GM19463 (cell line): Measurements from ENCODE around the gene PIGU.

Source experiments
- ATAC-seq: cut with Tn5 transposase; IDR thresholded peaks from one replicate; pipeline ENCODE4 v1.9.1; 2021; ENCODE audit warnings: mild to moderate bottlenecking, moderate library complexity; ENCODE audit not compliant: unreplicated experiment

Gene PIGU

DNA sequence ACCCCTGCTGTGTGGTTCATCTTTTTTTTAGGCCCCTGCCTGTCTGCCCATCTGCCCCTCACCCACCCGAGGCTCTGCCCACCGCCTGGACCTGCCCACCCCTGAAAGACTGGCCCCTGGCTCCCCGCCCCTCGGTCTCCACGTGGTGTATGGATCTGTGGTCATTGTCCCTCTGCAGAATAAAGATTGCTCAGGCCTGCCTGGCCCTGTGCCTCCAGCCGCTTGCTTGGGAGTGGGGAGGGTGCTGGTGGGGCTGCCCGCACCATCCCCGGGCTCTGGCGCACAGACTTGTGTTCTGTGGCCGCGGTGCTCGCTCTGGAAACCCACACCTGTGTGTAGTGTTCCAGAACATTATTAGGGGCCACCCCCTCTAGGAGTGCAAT lies 116.8 kb downstream of the PIGU start:
- no peak for ATAC-seq

DNA sequence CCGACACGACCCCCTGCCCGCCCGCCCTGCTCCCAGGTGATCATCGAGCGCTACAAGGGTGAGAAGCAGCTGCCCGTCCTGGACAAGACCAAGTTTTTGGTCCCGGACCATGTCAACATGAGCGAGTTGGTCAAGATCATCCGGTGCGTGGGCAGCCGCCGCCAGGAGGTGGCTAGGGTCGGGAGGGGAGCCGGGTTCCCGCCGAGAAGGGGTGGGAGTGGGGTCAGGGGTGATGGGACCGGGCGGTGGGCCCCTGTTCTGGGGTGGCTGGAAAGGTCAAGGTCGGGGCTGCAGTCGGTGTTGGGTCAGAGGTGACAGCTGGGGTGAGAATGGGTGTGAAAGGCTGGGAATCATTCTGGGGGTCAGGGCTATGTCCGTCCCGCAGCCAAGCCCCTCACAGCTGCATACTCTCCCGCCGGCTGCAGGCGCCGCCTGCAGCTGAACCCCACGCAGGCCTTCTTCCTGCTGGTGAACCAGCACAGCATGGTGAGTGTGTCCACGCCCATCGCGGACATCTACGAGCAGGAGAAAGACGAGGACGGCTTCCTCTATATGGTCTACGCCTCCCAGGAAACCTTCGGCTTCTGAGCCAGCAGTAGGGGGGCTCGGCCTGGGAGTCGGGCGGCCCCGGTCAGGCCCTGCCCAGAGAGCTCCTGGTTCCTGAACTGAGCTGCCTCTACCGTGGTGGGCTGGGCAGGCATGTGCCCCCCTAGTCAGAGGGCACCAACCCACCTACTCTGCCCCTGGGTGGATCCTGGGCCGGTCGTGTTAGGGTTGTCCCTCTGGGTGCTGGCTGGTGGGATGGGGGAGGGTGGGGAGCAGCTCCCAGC lies 117.4 kb downstream of the PIGU start:
- no peak for ATAC-seq

DNA sequence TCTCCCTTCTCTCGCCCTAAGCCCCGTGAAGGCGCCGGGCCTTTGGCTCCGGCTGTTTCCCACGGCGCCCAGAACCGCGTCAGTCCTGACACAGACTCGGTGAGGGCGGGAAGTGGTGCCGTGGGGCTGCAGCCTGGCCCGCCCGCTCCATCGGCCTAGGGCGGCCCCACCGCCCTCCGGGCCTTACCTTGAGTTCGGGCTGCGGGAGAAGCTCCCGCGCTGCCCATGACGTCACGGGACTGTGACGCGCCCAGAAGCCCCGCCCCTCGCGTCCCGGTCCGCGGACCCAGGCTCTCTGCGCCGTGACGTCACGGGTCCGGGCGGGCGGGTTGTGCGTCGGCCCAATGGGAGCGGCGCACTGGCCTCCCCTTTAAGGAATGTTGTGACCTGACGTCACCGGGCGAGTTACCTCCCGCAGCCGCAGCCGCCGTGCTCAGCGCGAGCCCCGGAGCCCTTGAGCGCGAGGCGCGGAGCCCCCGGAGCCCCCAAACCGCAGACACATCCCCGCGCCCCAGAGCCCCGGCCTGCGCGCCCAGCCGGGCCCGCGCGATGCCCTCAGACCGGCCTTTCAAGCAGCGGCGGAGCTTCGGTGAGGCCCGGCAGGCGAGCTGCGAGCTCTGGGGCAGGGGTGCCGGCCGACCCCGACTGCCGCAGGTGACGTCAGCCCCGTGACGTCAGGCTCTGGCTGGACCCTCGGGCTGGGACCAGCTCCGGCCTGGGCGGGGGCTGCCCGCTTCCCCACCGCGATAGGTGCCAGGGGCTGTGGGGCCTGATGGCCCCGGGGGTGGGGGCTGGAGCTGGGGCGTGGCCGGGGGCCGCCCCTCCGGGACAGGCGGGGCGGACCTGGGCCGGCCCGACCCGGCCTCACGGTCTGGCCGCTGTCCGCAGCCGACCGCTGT lies 118.3 kb downstream of the PIGU start, which contains the start of gene MAP1LC3A:
MAP1LC3A (plus strand) TSS at position 399 of the 899 bp plus-strand sequence; CDS start at position 550, 151 bp downstream.
- ATAC-seq: peak; percentile 65

DNA sequence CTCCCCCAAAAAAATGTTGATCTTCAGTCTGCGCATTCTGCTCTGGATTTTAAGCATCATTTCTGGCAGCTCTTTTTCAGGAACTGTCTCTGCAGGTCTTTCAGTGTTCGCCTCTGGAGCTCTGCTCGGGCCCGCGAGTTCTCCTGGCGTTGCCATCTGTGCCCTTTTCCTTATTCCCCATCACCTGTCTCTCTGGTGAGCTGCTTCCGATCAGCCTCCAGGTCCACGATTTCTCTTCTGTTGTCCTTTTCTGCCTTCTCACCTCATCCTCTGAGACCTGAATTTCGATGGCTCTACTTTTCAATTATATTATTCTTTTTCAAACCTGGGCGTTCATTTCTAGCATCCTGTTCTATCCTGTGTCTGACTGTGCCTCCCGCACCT lies 119.0 kb downstream of the PIGU start:
- no peak for ATAC-seq

DNA sequence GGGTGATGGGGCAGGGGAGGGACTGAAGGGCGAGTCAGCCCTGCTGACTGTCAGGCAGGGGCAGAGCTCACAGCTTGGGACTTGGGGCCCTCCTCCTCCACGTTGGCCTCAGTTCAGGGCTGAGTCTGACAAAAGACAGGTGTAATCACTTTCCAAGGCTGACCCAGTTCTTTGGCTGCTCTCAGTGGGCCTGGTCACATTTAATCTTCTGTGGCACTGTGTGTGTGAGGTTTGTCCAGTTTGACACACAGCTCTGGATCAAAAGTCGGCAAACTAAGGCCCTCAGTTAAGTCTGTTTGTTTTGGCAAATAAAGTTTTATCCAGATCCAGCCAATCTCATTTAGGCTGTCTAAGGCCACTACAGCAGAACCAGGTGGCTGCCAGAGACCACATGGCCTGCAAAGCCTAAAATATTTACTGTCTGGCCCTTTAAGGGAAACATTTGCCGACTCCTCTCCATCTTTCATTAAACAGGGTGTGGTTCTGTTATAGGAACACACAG lies 123.5 kb downstream of the PIGU start:
- no peak for ATAC-seq

DNA sequence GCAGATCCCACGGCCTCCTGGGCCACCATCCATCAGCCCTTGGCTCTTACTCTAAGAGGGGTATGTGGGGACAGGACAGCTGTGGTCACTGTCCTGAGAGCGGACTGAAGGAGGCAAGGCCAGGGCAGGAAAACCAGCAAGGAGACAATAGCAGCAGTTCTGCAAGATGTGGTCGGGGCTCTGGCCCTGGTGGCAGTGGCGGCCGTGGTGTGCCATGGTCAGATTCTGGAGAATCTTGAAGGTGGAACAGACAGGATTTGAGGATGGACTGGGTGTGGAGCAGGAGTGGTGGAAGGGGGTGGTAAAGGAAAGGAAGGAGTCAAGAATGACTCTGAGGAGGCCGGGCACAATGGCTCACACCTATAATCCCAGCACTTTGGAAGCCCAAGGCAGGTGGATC lies 124.3 kb downstream of the PIGU start:
- no peak for ATAC-seq

DNA sequence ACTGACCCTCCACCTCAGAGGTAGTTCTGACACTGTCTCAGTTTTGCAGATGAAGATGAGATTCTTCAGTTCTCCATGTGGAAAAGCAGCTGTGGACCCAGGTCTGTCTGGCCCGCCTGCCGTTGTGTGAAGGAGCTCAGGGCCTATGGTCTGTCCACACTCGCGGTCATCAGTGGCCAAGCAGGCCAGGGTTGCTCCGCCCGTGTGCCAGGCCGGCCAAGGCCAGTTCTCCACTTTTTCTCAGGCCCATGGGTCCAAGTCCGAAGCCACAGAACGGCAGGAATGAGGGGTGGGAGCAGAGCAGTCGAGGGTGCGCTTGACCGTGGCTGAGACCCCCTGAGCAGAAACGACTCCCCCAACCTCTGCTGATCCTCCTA lies 127.0 kb downstream of the PIGU start:
- ATAC-seq: no peak

DNA sequence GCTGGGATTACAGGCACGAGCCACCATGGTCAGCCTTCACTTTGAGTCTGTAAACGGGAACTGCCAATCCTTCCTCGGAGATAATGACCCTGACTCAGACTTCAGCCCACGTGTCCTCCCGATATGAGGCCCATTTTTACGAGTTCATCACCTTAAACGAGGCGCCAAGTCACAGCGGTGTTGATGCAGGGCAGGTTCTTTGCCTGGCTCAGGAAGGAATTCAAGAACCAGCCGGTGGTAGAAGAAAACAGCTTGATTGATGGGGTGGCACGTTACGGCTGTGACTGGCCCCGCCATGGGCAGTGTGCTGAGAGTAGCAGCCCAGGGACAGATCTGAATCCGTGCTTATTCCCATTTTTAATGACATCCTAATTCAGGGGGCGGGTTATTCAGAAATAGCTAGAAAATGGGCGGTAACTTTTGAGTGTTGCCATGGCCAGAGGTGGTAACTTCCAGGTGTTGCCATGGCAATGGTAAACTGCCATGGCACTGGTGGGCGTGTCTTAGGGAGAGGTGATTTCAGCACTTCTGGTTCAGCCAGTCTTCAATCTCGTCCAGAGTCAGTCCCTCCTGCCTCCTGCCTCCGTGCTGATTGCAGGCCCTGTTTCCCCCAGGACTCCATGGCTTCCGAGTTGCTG lies 127.5 kb downstream of the PIGU start:
- no peak for ATAC-seq

DNA sequence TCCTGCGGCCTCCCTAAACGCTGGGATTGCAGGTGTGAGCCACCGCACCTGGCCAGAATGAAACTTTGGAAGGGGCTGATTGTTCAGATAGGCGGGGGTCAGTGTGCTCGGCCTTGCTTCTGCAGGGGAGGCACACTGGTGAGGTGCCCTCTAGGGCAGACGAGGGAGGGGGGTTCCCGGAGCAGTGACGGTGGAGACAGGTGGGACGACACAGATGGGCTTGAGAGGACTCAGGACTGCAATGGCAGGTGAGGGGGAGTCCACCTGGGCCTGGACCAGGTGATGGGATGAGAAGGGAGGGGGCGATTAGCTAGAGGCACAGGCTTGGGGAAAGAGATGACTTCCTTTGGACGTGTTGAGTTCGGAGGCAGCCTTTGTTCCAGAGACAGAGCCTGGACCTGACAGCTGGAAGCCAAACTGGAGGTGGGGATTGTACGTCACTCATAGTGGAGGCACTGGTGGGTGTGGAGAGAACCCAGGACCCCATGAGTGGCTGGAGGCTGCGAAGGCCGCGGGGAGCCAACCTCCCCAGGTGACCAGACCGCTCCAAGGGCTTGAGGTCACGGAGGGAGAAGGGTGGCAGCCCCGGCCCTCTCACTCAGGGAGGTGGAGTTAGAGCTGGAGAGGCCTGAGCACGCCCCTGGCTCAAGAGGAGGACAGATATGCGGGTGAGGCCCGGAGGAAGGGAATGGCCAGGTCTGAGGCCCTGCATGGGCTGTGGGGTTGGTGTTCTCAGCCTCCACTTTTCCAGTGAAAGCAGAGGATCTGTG lies 128.9 kb downstream of the PIGU start:
- no peak for ATAC-seq

DNA sequence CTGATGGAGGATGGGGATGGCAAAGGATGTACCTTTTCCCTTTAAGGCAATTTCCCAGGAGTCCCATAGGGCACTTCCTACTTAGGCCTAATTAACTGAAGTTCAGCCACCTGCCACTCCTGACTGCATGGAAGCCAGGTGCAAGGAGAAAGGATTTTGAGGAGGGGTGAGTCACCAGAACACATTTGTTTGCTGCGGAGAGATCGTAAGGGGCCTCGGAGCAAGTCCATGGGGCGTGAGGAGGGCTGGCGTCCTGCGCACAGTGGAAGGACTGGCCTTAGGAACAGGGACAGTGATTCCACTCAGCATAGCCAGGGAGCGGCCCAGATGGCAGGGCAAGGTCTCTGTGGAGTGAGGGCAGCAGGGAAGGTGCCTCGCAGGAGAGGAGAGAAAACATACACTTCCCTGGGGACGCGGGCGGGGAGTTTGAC lies 130.1 kb downstream of the PIGU start:
- ATAC-seq: no peak

DNA sequence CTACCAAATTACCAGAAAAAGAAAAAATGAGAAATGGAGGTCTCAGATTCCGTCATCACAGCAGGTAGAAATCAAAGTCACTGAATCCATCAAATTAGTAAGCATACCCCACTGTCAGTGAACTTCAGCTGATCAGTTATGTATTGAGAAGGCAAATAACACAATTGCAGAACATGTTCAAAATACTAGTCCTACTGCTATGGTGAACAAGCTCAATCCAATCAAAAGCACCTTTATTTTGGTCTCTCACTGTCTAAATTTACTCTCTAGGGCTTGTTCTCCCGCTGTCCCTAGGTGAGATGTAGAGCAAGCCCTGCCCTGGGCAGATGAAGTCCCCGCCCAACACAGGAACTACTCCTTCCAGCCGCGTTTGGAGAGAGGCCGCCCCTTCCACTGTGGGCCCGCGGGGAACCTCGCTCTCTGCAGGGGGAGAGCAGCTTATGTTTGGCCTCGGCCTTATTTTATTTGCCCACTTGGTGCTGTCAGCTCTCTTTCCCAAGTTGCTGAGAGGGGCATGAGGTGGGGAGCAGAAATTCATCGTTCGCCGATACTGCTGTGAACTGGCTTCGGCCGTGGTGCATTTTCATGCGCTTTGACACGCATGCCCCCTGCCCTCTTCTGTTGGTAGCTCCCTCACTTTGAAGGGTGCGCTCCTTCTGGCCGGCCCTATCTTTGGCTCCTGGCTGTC lies 132.6 kb downstream of the PIGU start:
- no peak for ATAC-seq

DNA sequence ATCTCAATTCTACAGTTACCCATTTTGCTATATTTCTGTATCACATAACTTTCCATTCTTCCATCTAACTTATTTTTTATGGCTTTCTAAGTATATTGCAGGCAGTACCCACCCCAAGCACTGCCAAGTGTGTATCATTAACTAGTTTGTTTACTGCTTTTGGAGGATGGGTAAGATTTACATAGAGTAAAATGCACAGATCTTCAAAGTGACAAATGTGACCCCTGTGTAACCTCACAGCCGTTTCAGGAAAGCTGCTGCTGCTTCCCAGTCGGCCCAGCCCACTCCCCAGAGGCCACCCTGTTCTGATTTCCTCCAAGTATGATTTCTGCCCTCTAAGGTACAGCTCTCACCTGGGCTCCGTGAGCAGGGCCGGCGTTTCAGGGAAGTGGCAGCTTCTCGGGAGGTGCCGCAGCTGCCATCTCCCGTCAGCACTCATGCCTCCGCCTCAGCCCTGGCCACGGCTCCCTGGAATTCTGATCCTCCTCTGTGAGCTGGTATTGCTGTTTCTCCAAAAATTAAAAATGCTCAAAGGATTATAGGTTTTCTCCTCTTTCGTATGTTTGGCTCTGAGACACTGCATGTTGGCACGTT lies 133.3 kb downstream of the PIGU start:
- ATAC-seq: no peak

DNA sequence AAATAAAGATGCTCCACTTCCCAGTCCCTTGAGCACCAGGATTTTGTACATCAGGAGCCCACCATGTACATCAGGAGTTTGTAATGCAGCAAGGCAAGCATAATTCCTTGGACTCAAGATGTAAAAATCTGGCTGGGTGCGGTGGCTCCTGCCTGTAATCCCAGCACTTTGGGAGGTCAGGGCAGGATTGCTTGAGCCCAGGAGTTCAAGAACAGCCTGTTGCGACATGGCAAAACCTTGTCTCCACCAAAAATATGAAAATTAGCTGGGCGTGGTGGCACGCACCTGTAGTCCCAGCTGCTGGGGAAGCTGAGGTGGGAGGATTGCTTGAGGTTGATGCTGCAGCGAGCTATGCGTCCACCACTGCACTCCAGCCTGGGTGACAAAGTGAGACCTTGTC lies 134.5 kb downstream of the PIGU start:
- no peak for ATAC-seq

DNA sequence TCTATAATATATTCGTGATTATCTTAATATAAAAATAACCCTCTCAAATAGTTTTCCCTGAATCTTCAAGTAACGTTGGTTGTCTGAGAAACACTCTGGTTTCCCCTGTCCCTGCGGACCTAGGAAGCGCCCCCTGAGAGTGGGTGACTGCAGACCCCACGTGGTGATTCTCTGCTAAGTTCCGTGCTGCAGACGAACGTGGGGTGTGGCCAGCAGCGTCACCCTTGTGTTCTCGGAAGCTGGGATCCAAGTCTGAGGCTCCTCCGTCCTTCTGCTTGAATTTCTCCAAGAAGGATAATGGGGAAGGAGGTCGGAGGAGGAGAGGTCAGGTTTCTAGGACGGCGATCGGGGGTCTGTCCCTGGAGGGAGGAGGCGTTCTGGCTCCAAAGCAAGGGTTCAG lies 135.0 kb downstream of the PIGU start:
- ATAC-seq: no peak

DNA sequence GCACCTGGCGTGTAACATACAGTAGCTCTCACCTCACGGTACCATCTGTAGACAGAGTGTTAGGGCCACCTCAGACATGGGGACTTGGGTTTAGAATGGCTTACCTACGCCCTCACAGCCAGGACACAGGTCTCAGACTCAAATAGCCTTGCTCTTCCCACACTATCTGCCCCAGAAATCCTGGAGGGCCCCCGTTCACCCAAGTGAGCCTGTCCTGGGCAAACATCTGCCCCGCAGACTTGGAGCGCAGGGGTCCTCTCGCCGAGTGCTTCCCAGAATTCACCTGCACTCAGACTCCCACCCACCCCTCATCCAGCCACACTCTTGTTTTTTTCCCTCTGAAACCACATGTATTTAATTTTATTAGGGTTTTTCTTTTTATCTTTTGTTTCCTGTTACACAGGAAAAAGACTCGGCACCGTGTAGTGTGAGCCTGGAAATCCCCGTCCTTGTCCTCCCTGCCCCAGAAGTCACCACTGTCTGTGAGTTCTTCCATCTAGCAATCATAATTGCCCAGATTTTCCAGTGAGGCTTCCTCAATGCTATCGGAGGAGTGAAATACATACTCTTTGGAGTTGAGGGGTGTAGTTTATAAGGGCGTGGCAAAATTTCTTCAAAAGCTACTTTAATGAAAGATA lies 135.5 kb downstream of the PIGU start:
- ATAC-seq: no peak

DNA sequence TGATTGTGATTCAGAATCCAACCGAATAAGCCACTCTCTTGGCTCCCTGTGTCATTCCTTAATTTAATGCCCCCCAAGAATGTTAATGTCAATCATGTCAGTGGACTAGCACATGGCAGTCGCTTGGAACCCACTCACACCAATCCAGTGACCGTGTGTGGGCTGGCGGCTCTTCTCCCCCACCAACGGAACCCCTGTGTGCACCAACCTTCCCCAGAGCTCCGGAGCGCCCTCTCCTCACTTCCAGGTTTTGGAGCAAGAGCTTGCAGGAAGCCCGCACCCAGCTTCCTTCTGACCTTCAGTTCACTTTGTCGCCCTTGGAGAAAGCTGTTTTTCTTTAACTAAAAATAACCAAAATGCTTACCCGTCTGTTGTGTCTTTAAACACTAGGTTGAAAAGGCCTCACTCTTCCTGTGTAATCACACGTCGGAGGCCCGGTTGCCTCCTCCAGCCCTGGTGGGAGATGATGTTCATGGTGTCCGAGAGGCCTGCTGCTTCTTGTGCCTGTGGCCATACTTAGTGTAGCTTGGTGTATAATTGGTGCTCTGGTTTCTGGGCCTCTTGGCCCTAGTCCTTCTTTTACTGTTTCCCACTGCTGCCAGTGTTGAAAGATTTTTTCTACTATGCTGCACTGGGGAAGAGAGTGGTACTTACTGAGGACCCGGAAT lies 136.2 kb downstream of the PIGU start:
- ATAC-seq: no peak

DNA sequence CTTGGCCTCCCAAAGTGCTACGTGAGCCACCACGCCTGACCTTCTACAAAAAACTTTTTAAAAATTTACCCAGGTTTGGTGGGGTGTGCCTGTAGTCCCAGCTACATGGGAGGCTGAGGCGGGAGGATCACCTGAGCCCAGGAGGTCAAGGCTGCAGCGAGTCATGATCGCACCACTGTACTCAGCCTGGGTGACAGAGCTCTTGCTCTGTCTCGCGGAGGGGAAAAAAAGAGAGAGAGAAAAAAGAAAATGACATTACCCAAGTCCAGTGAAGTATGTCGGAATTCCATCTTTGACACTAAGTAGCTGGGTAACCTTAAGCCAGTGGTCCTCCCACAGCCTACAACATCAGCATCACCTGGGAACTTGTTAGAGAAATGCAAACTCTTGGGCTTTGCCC lies 137.1 kb downstream of the PIGU start:
- ATAC-seq: no peak

DNA sequence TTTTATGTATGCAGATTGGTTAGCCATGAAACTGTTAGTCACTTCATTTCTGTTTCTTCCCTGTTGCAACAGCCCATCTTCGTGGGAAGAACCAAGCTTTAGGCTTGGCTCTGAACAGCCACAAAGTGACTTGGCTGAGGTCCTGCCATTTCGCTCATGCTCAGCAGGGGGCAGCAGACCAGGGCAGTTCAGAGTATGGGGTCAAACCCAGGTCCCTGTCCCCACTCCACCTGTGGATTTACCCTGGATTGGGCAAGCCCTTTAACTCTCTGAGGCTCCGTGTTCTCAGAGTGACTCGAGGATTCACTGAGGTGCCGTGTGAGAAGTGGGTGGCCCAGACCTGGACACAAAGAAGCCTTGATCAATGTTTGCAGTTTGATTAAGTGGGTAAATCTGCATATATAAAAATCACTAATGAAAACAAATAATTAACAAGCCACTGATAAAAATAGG lies 138.2 kb downstream of the PIGU start:
- no peak for ATAC-seq
